RWPE1 (cell line): ENCODE data around the gene TCTN1.
"Not testable (repeated sequence)": the region's sequence is repeated elsewhere in the genome, so short reads cannot be mapped to it uniquely, and the experiment has no call there.

Source experiments
- CTCF ChIA-PET: fragments of 350-600 bp; sonication (Branson Sonifier 250); formaldehyde crosslinking; extraction: SDS; loops from one replicate; lab custom pipeline; 2021; lab: Yijun Ruan, JAX
- POLR2A ChIA-PET: fragments of 400-600 bp; formaldehyde crosslinking; extraction: SDS; loops from one replicate; lab custom pipeline; 2020; ENCODE audit warnings: antibody characterized with exemption; ENCODE audit not compliant: low non-redundant PET; lab: Yijun Ruan, JAX
- DNase-seq: peaks from one replicate; pipeline ENCODE4 v3.0.0; 2012; ENCODE audit warnings: low spot score
- H3K27ac ChIP-seq: fragments of 450-650 bp; 2 replicates; pipeline ENCODE4 v1.5.1; 2017
- TF ChIP-seq, protein P1 (sequence below): fragments of 450-650 bp; conservative IDR thresholded peaks from 2 replicates; pipeline ENCODE4 v1.5.1; 2017; ENCODE audit warnings: low read depth, mild to moderate bottlenecking

TCTN1 gene

DNA sequence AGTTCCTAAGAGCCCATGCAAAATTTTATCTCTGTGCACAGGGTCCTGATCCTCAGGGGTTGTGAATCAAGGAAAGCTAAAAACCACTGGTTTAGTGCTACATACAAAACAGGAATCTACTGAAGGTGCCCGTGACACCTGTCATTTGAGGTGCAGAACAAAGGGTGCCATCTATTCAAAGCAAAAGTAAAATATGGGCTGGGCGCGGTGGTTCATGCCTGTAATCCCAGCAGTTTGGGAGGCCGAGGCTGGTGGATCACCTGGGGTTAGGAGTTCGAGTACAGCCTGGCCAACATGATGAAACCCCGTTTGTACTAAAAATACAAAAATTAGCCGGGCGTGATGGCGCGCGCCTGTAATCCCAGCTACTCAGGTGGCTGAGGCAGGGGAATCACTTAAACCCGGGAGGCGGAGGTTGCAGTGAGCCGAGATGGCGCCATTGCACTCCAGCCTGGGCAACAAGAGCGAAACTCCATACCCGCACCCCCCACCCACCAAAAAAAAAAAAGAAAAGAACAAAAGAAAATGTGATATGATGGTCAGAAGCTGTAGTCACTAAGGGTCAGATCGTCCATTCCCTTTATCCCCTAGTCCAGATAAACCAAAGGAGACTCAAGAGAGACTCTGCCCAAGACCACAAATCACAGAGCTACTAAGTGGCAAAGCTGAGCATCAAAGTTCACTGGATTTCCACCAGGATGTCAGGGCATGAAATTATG is 34.2 kb upstream of the TCTN1 start:
- ChIA-PET CTCF (interaction anchor here (0.6 to 1.1 kb wide), 2 partner anchors 32 to 111 kb away, joined by 3 read pairs; partner anchors contain the start of genes FAM216A and GPN3), POLR2A (no interaction called here)
- peak overlapping the region; percentile 95 for H3K27ac ChIP-seq
- DNase-seq, result no peak
- TF ChIP-seq, protein P1, sequence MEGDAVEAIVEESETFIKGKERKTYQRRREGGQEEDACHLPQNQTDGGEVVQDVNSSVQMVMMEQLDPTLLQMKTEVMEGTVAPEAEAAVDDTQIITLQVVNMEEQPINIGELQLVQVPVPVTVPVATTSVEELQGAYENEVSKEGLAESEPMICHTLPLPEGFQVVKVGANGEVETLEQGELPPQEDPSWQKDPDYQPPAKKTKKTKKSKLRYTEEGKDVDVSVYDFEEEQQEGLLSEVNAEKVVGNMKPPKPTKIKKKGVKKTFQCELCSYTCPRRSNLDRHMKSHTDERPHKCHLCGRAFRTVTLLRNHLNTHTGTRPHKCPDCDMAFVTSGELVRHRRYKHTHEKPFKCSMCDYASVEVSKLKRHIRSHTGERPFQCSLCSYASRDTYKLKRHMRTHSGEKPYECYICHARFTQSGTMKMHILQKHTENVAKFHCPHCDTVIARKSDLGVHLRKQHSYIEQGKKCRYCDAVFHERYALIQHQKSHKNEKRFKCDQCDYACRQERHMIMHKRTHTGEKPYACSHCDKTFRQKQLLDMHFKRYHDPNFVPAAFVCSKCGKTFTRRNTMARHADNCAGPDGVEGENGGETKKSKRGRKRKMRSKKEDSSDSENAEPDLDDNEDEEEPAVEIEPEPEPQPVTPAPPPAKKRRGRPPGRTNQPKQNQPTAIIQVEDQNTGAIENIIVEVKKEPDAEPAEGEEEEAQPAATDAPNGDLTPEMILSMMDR, result no peak

DNA sequence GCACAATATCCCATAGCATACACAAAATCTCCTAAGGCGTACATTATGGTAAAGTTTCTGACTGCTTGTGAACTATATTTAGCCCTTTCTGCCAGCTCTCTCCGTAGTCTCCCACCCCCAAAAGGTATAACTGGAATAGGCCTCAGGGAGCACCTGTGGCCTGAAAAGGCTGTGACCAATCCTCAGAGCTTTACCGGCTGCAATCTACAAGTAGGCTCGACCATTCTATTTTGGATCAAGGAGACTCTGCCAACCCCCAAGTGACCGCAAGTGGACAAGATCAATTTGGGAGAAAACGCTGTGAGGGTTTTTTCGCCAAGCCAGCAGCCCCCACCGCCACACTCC is 32.0 kb upstream of the TCTN1 start:
- DNase-seq, result no peak
- ChIA-PET POLR2A (no interaction called here), CTCF (interaction anchor here (1.2 kb wide), 1 partner anchor 30 kb away, joined by 5 read pairs; no protein-coding TSS in a partner anchor)
- peak overlapping the region; percentile 85 for H3K27ac ChIP-seq
- TF ChIP-seq, protein P1, result no peak

DNA sequence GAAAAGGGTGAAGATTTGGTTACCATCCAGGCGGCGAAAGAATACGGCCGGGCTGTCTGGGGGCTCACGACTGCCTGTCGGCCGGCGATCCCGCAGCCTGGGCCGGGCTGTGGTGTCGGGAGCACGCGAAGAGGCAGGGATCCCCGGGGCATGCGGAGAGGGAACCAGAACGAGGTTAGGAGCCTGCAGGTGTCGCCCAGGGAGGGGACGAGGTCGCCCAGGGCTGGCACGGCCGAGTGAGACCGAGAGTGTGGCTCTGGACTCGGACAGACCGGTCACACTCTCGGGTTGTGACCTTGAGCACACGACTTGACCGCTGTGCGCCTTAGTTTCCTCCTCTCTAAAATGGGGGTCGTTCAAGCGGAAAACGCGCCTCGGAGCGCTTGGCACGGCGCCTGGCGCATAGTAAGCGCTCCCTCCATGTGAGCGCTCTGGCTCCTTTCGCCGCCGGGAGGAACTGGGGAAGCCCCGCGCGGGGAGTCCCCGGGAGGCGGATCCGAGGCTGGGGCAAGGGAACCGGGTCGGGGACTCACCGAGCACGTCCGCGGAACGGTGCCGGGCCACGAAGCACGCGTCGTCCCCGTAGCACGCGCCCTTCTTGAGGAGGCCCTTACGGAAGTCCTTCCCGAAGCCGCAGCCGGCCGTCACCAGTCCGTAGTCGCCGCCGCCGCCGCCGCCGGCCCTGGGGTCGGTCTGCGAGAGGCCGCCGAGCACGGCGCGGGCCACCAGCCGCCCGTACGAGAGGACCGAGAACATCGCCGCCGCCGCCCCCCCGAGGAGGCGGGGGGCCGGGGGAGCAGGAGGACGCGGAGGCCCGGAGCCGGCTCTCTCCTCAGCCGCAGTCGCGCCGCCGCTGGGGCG is 31.4 kb upstream of the TCTN1 start:
- ChIA-PET CTCF (interaction anchor here (1.2 kb wide), 1 partner anchor 31 kb away, joined by 5 read pairs; no protein-coding TSS in a partner anchor), POLR2A (no interaction called here)

DNA sequence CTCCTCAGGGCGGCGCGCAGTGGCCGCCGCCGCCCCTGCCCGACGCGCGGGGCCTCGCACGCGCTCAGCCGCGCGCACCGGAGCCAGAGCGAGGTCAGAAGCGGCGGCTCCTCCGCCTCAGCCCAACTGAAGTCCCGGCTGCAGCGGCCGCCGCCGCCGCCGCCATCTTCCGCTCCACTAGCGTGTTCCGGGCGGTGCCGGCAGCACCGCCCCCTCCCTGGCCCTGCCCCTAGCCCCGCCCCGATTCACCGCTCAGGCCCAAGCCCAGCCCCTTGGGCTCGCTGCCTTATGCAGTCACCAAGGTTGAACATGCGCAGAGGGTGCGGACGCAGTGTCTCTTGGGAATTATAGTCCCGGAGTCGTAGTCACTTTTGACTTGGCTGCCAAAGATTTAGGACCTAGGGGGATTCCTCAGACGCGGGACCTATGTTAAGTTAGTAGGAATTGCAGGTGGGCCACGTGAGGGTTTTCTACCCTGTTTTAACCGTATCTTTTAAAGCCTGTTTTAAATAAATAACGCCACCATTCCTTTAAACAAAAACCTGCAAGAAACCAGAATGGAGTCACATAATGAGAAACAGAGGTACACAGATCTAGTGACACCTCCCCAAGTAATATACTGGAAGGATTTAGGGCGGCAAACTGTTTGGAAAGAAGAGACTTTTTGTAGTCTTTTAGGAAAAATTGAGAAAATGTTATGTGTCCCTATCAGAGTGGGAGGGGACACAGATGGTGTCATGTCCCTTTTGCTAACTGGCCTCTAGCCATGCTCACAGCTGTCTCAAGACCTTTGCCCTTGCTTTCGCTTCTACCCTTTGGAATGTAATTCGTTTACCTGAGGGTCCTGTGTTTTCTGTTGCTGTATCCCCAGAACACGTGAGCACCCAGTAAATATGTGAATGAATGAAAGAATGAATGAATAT is 30.5 kb upstream of the TCTN1 start, which contains the start of gene PPTC7:
TSS of gene PPTC7 (minus strand) at position 182 of the 923 bp plus-strand sequence. CDS start 287 bp downstream, outside the sequence.
- CTCF ChIA-PET, result no interaction called here
- peak within 1 kb of the TSS; percentile 85 for H3K27ac ChIP-seq
- POLR2A ChIA-PET, result no interaction called here
- TF ChIP-seq, protein P1, result no peak
- peak; percentile 90 for DNase-seq

More for the DNA sequence above, 31.4 kb upstream of the TCTN1 start:
- TF ChIP-seq, protein P1, result no peak
- DNase-seq, result peak; percentile 31
- peak overlapping the region; percentile 85 for H3K27ac ChIP-seq

DNA sequence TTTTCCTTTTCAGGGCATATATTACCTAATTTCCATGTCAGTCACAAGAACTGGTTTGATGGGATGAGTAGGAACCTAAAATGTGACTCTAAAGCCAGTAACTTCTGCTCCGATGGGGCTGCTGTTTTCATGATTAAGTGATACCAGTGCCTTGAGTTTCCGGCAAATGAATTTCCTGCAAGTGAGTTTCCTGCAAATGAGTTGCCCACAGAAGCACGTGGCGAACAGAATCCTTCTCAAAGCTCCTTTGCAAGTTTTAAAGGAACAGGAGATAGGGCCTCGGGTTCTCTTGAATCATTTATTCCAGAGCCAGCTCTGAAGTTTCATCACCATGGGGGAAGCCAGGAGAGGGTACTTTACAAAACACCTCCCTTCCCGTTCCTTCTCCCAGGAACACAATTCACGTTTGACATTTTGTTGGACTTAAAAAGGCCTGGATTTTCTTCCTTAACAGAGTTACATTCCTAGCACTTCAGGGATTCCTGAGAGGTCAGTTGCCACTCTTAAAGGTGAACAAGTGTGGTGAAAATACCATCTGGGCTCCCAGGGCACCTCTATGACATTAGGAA is 28.6 kb upstream of the TCTN1 start:
- ChIA-PET POLR2A (no interaction called here), CTCF (interaction anchor here (0.6 to 0.7 kb wide), 2 partner anchors 15 to 33 kb away, joined by 3 to 5 read pairs; no protein-coding TSS in a partner anchor)
- DNase-seq, result no peak
- TF ChIP-seq, protein P1, result no peak
- H3K27ac ChIP-seq, result no peak overlapping the region

DNA sequence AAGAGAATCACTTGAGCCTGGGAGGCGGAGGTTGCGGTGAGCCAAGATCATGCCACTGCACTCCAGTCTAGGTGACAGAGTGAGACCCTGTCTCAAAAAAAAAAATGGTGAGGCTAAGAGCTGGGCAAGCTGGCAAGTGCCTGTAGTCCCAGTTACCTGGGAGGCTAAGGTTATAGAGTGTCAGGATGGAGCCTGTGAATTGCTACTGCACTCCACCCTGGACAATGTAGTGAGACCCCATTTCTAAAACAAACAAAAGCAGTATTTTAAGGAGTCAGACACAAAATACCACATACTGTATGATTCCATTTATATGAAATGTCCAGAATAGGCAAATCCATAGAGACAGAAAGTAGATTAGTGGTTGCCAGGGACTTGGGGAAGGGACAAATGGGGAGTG is 26.8 kb upstream of the TCTN1 start:
- CTCF ChIA-PET, H3K27ac ChIP-seq, POLR2A ChIA-PET, DNase-seq: not testable (repeated sequence)
